Right lobe of liver (tissue), 6 donors: ENCODE data around the gene TAAR1. TPM values are rescaled to one million over a fixed set of nuclear protein-coding genes. Genes with fewer than 3 reads are reported as not detected.
A peak's percentile ranks its signal among the peaks of the same experiment; 100 is the strongest.

Experiments
- ATAC-seq, 4 donors: fragments of 200-7000 bp; cut with Tn5 transposase; one replicate each; pipeline ENCODE4 v1.9.1; 2020; ENCODE audit warnings: mild to moderate bottlenecking in 4 of 4, moderate library complexity in 4 of 4
- DNase-seq, 3 donors: peaks; one replicate each; pipeline ENCODE4 v3.0.0-alpha.2; 2020
- H3K27ac ChIP-seq, 3 donors: fragments of 200-600 bp; one replicate each; pipeline ENCODE4 v1.8.0; 2022
- H3K27me3 ChIP-seq, 2 donors: fragments of 200-600 bp; one replicate each; pipeline ENCODE4 v1.8.0; 2022
- H3K36me3 ChIP-seq, 4 donors: fragments of 200-600 bp; sonication (generic) in 1 of 4; one replicate each; pipeline versions ENCODE4 v1.5.1 to v1.8.0; 2017 to 2022; ENCODE audit warnings: control low read depth in 1 of 4
- H3K4me1 ChIP-seq, 4 donors: fragments of 200-600 bp; sonication (generic) in 1 of 4; one replicate each; pipeline versions ENCODE4 v1.5.1 to v1.8.0; 2017 to 2022; ENCODE audit warnings: control low read depth in 1 of 4
- H3K4me3 ChIP-seq, 3 donors: fragments of 200-600 bp; one replicate each; pipeline ENCODE4 v1.8.0; 2022
- H3K9me3 ChIP-seq, 4 donors: fragments of 200-600 bp; sonication (generic) in 1 of 4; one replicate each; pipeline versions ENCODE4 v1.5.1 to v1.8.0; 2017 to 2022; ENCODE audit warnings: control low read depth in 1 of 4
- POLR2A ChIP-seq: fragments of 450-650 bp; IDR thresholded peaks from one replicate; pipeline ENCODE4 v1.6.1; 2017; ENCODE audit warnings: antibody characterized with exemption, mild to moderate bottlenecking
- WGBS: methylation state at CpG from one replicate; pipeline ENCODE4 v1.1.6; 2018; ENCODE audit warnings: low coverage, low lambda C conversion rate; ENCODE audit not compliant: insufficient coverage; ENCODE audit errors: missing lambda C conversion rate; 5-methylcytosine and 5-hydroxymethylcytosine counted together
- intact Hi-C, 2 donors: fragments of 100-400 bp; cut with DNase I; formaldehyde crosslinking; loops; one replicate each; pipeline versions ENCODE4 v1.11.2 to v1.14.1; 2022
- total RNA-seq, 6 experiments: library from RNA; depleted of rRNA in 2 of 6; stranded (reverse); fragments of >200 nt in 2 of 6; fragmentation: NEBNext Ultra II Directional in 3 of 6; extraction: Animal tissue kit (Norgen Biotek cat#: 25700) in 3 of 6; gene quantifications; one replicate each; pipeline versions ENCODE4 v1.1.0 to v1.2.4, GENCODE V29; 2016 to 2023
- TF ChIP-seq, protein P1 (sequence below), 4 donors: fragments of 200-600 bp in 3 of 4; fragments of 450-650 bp in 1 of 4; IDR thresholded peaks; one replicate each; pipeline versions ENCODE4 v1.5.1 to v1.8.0; 2016 to 2022; ENCODE audit warnings: antibody characterized with exemption in 4 of 4, mild to moderate bottlenecking in 2 of 4
- donor health status: DM: no; HTN: yes; CAD: no.
- donor health status: DM: no; HTN: no; CAD: no.
- donor health status: DM: no; HTN: no; CAD: no.
- donor health status: DM: no; HTN: yes; CAD: no.
- donor health status: DM: no; HTN: yes; CAD: no.

The TAAR1 gene
- total RNA-seq, 6 experiments from 2014 or later, result not detected

DNA sequence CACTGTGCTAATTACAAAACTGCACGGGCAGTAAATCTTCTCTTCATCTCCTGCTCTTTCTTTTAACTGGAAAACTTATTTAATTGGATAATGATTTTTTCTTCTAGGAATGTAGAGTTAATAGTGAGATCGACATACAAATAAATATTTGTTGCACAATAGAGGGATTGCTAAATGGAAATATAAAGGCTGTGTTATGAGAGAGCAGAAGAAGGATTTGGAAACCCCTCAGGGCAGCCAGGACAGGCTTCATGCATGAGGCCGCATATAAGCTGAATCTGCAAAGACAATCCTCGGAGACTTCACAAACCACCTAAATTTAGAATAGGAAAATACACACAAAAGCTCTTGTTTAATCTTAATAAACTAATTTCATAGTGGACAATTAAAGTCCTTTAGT, 2.9 kb upstream of the TAAR1 start:
- DNase-seq (no peak), ATAC-seq (no peak)
- WGBS, result 63% methylated on average over 4 of the region's 4 CpGs
- TF ChIP-seq POLR2A, result no peak
- TF ChIP-seq, protein P1, sequence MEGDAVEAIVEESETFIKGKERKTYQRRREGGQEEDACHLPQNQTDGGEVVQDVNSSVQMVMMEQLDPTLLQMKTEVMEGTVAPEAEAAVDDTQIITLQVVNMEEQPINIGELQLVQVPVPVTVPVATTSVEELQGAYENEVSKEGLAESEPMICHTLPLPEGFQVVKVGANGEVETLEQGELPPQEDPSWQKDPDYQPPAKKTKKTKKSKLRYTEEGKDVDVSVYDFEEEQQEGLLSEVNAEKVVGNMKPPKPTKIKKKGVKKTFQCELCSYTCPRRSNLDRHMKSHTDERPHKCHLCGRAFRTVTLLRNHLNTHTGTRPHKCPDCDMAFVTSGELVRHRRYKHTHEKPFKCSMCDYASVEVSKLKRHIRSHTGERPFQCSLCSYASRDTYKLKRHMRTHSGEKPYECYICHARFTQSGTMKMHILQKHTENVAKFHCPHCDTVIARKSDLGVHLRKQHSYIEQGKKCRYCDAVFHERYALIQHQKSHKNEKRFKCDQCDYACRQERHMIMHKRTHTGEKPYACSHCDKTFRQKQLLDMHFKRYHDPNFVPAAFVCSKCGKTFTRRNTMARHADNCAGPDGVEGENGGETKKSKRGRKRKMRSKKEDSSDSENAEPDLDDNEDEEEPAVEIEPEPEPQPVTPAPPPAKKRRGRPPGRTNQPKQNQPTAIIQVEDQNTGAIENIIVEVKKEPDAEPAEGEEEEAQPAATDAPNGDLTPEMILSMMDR (IDR thresholded peaks at IDR 0.05), result no peak
- intact Hi-C loops, result no loop called here
- Histone ChIP-seq H3K27ac (no peak overlapping the region), H3K27me3 (no peaks in the 10 kb centered on the region), H3K9me3 (no peaks in the 10 kb centered on the region), H3K36me3 (no peaks in the 10 kb centered on the region), H3K4me3 (no peak overlapping the region), H3K4me1 (no peaks in the 10 kb centered on the region)

DNA sequence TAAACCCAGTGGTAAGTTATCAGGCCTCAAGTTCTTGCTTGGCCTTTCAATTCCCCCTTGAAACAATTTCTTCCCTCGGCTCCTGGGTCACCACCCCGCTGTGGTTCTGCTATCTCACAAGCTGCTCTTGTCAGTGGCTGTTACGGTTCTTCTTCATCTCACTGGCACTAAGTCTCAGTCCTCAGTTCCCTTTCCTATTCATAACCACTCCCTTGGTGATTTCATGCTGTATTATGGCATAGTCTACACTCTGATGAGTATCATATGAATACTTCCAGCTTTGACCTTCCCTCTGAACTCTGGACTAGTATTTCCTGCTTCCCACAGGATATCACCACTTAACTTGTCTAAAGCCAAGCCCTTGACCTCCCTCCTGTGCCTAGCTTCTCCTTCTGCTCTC, 7.9 kb downstream of the TAAR1 start:
- H3K27ac ChIP-seq, result no peak overlapping the region
- no peak for DNase-seq
- intact Hi-C loops, result no loop called here
- 56% methylated on average over 3 of the region's 3 CpGs for WGBS
- H3K4me3 ChIP-seq, result no peak overlapping the region
- TF ChIP-seq POLR2A, result no peak
- TF ChIP-seq, protein P1 (IDR thresholded peaks at IDR 0.05), result no peak
- H3K4me1 ChIP-seq, result no peaks in the 10 kb centered on the region
- no peaks in the 10 kb centered on the region for H3K9me3 ChIP-seq
- no peaks in the 10 kb centered on the region for H3K36me3 ChIP-seq
- H3K27me3 ChIP-seq, result no peaks in the 10 kb centered on the region
- ATAC-seq, result peak; percentile 52 to 72 (median 64)

DNA sequence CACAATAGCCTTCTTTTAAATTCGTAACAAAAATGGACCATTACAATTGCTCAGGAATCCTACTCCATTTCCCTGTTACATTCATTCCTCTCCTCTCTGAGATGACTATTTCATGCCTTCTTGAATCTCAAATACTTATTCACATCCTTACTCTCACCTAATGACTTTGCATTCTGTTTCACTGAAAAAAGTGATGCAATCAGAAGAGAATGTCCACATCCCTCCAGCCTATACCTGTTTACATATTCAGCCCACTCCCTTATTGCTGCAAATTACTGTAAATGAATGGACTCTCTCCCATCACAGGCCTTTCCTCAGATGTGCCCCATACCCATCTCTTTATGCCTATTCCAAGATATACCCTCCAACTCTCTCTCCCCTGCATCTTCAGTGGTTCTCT, 8.6 kb downstream of the TAAR1 start:
- no peak for DNase-seq
- 94% methylated on average over 1 of the region's 1 CpG for WGBS
- no peak for ATAC-seq

DNA sequence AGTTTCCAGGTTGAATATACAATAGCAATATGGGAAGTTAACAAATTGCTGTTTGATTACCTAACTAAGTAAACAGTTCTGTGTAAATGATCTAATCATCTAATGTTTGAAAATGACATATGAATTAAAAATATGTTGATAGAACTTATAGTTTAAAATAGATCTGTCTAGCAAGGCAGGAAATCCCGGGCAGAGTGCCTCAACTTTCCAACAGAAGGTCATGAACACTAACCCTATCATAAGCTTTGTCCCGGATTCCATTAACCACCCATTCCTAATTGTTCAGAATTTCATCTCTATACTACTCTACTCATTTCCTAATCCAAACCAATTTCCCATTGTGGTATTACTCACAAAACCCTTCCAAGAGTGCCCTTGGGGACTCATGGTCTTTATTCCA, 10.2 kb downstream of the TAAR1 start:
- Histone ChIP-seq H3K9me3 (no peaks in the 10 kb centered on the region), H3K27ac (no peak overlapping the region), H3K4me3 (no peak overlapping the region), H3K4me1 (no peaks in the 10 kb centered on the region), H3K36me3 (no peaks in the 10 kb centered on the region), H3K27me3 (no peaks in the 10 kb centered on the region)
- intact Hi-C loops, result no loop called here
- DNase-seq, result no peak
- TF ChIP-seq, protein P1 (IDR thresholded peaks at IDR 0.05), result no peak
- no peak for TF ChIP-seq POLR2A
- WGBS, result 62% methylated on average over 2 of the region's 2 CpGs
- no peak for ATAC-seq

More for the DNA sequence above, 8.6 kb downstream of the TAAR1 start:
- Histone ChIP-seq H3K27ac (no peak overlapping the region), H3K4me1 (no peaks in the 10 kb centered on the region), H3K36me3 (no peaks in the 10 kb centered on the region), H3K4me3 (no peak overlapping the region), H3K27me3 (no peaks in the 10 kb centered on the region), H3K9me3 (no peaks in the 10 kb centered on the region)
- intact Hi-C loops, result no loop called here
- TF ChIP-seq POLR2A, result no peak
- TF ChIP-seq, protein P1 (IDR thresholded peaks at IDR 0.05), result no peak

DNA sequence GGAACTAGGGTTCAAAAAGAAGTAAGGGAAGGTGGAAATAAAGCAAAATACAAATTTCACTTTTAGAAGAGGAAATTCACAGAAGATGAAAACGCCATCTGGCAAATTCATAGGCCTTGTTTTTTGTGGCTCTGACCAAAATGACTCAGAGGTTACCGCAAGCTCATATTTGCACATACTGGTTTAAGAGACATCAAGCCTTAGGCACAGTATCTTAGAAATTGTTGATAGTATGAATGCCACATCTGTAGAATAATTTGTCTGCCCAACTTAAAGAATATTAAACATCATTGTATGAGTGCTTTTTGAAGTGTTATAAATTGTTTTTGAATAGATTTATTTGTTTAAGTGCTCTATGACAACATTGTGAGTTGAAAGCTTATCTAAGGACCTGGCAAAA, 10.6 kb downstream of the TAAR1 start:
- H3K4me1 ChIP-seq, result no peaks in the 10 kb centered on the region
- H3K36me3 ChIP-seq, result no peaks in the 10 kb centered on the region
- no peak overlapping the region for H3K4me3 ChIP-seq
- no peaks in the 10 kb centered on the region for H3K27me3 ChIP-seq
- DNase-seq (no peak), ATAC-seq (no peak)
- 54% methylated on average over 2 of the region's 2 CpGs for WGBS
- intact Hi-C loops, result no loop called here
- H3K9me3 ChIP-seq, result no peaks in the 10 kb centered on the region
- TF ChIP-seq, protein P1 (IDR thresholded peaks at IDR 0.05), result no peak
- TF ChIP-seq POLR2A, result no peak
- H3K27ac ChIP-seq, result no peak overlapping the region
